GM12878 (cell line): ENCODE data around the gene REG1A. TPM values are rescaled to one million over a fixed set of nuclear protein-coding genes. Genes with fewer than 3 reads are reported as not detected.

Source experiments
- ATAC-seq: fragments of 200-7000 bp; cut with Tn5 transposase; 3 replicates; pipeline ENCODE4 v1.9.1; 2020; ENCODE audit warnings: mild to moderate bottlenecking, moderate library complexity
- BruUV-seq: library from RNA; stranded (reverse); fragments of 400-500 nt; replicated peaks from 2 replicates; lab custom pipeline; 2021; lab: Mats Ljungman, UMichigan
- CTCF ChIA-PET: fragments of 300-600 bp; sonication (Branson Sonifier 250); formaldehyde crosslinking; extraction: SDS; loops from one replicate; lab custom pipeline; 2021; ENCODE audit warnings: inconsistent platforms; lab: Yijun Ruan, JAX
- POLR2A ChIA-PET: fragments of 350-600 bp; formaldehyde crosslinking; extraction: SDS; loops from one replicate; lab custom pipeline; 2021; ENCODE audit warnings: inconsistent platforms; lab: Charles Lee
- RAD21 ChIA-PET: fragments of 300-600 bp; sonication (Branson Sonifier 250); formaldehyde crosslinking; loops from one replicate; lab custom pipeline; 2023; ENCODE audit warnings: antibody characterized with exemption; ENCODE audit not compliant: unreplicated experiment; lab: Charles Lee
- SMC1A ChIA-PET: fragments of 300-600 bp; sonication (Branson Sonifier 250); formaldehyde crosslinking; loops from one replicate; lab custom pipeline; 2023; ENCODE audit not compliant: unreplicated experiment, uncharacterized antibody; lab: Charles Lee
- DNase-seq: peaks from one replicate; pipeline ENCODE4 v3.0.0-alpha.2; 2011; ENCODE audit warnings: low read depth, low spot score
- FAIRE-seq: peaks from 3 replicates; lab custom pipeline; 2011; peaks lifted over from hg19 to GRCh38; lab: Jason Lieb, UNC
- H2AFZ ChIP-seq: 2 replicates; pipeline ENCODE4 v1.6.0; 2011; ENCODE audit warnings: low read depth, low read length, control low read depth; ENCODE audit not compliant: control insufficient read depth
- H3K27ac ChIP-seq: 2 replicates; pipeline ENCODE4 v1.5.1; 2011; ENCODE audit warnings: control low read depth; ENCODE audit not compliant: control insufficient read depth, insufficient read depth
- H3K27me3 ChIP-seq, 2 experiments: replicated peaks in 1 of 2; 2 replicates each; pipeline versions ENCODE4 v1.6.0 to v1.6.1; 2011; ENCODE audit warnings: low read length in 1 of 2; ENCODE audit not compliant: control insufficient read depth in 2 of 2, insufficient read depth in 2 of 2
- H3K36me3 ChIP-seq, 2 experiments: 2 replicates each; pipeline ENCODE4 v1.5.1; 2011; ENCODE audit warnings: low read length in 1 of 2; ENCODE audit not compliant: control insufficient read depth in 2 of 2, insufficient read depth in 2 of 2
- H3K4me1 ChIP-seq: 2 replicates; pipeline ENCODE4 v1.6.1; 2011; ENCODE audit warnings: mild to moderate bottlenecking, low read length, moderate library complexity, mixed read lengths; ENCODE audit not compliant: control insufficient read depth, insufficient read depth
- H3K4me2 ChIP-seq: 2 replicates; pipeline ENCODE4 v1.6.0; 2011; ENCODE audit warnings: control low read depth; ENCODE audit not compliant: control insufficient read depth, insufficient read depth
- H3K4me3 ChIP-seq: fragments of 200-600 bp; sonication (generic); 2 replicates; pipeline ENCODE4 v1.5.1; 2016
- H3K79me2 ChIP-seq: 2 replicates; pipeline ENCODE4 v1.6.0; 2011; ENCODE audit warnings: low read length; ENCODE audit not compliant: control insufficient read depth, insufficient read depth
- H3K9ac ChIP-seq: 2 replicates; pipeline ENCODE4 v1.8.0; 2011; ENCODE audit warnings: low read length, control low read depth, mixed read lengths; ENCODE audit not compliant: control insufficient read depth, insufficient read depth
- H3K9me3 ChIP-seq: replicated peaks from 3 replicates; pipeline ENCODE4 v1.5.1; 2011; ENCODE audit warnings: mild to moderate bottlenecking, low read length; ENCODE audit not compliant: control insufficient read depth, insufficient read depth
- H4K20me1 ChIP-seq: 2 replicates; pipeline ENCODE4 v1.6.0; 2011; ENCODE audit not compliant: control insufficient read depth, insufficient read depth
- BHLHE40 ChIP-seq, 2 experiments: fragments of 450-650 bp in 1 of 2; IDR thresholded peaks; 2 replicates each; pipeline ENCODE4 v1.6.1; 2011 to 2017; ENCODE audit warnings: low read depth in 2 of 2, borderline replicate concordance in 1 of 2, improper control_type of control experiment in 1 of 2, low read length in 1 of 2, mild to moderate bottlenecking in 1 of 2
- CEBPB ChIP-seq, 2 experiments: fragments of 150-350 bp in 1 of 2; IDR thresholded peaks; 2 replicates each; pipeline ENCODE4 v1.6.1; 2012 to 2014; ENCODE audit warnings: low read depth in 2 of 2, low read length in 2 of 2, borderline replicate concordance in 1 of 2, inconsistent platforms in 1 of 2
- CHD4 ChIP-seq: fragments of 200-600 bp; sonication (generic); IDR thresholded peaks from 2 replicates; pipeline ENCODE4 v1.6.1; 2016; ENCODE audit warnings: mild to moderate bottlenecking
- E2F8 ChIP-seq: fragments of 450-650 bp; IDR thresholded peaks from 2 replicates; pipeline ENCODE4 v1.6.1; 2018; ENCODE audit warnings: mild to moderate bottlenecking, low read depth, moderate library complexity; ENCODE audit not compliant: partially characterized antibody
- E4F1 ChIP-seq: fragments of 450-650 bp; IDR thresholded peaks from 2 replicates; pipeline ENCODE4 v1.6.1; 2018; ENCODE audit warnings: borderline replicate concordance, mild to moderate bottlenecking; ENCODE audit not compliant: partially characterized antibody
- EP300 ChIP-seq, 2 experiments: fragments of 150-350 bp in 1 of 2; IDR thresholded peaks; 2 replicates each; pipeline ENCODE4 v1.6.1; 2011 to 2012; ENCODE audit warnings: low read depth in 2 of 2, low read length in 2 of 2, borderline replicate concordance in 1 of 2, improper control_type of control experiment in 1 of 2, inconsistent platforms in 1 of 2; ENCODE audit not compliant: control insufficient read depth in 1 of 2
- ZBTB33 ChIP-seq: fragments of 450-650 bp; IDR thresholded peaks from 2 replicates; pipeline ENCODE4 v1.6.1; 2017; ENCODE audit warnings: mild to moderate bottlenecking
- WGBS: methylation state at CpG from one replicate; pipeline ENCODE4 v1.1.6; 2016; ENCODE audit warnings: low lambda C conversion rate; ENCODE audit not compliant: insufficient replicate concordance, insufficient coverage; ENCODE audit errors: missing lambda C conversion rate; 5-methylcytosine and 5-hydroxymethylcytosine counted together
- in situ Hi-C: fragments of 300-500 bp; cut with MboI; formaldehyde crosslinking; loops from 9 replicates; pipeline ENCODE4 v1.14.3; 2018; ENCODE audit warnings: mixed read lengths
- intact Hi-C: fragments of 100-400 bp; cut with micrococcal nuclease; formaldehyde crosslinking; loops from one replicate; pipeline ENCODE4 v1.14.2; 2022; ENCODE audit not compliant: unreplicated experiment
- polyA plus RNA-seq, 11 experiments: library from polyadenylated mRNA; depleted of rRNA in 4 of 11; unstranded in 6 of 11; stranded (reverse) in 5 of 11; fragments of >200 nt; fragmentation: Nextera tagmentation in 4 of 11; fragmentation: Illumina TruSeq in 1 of 11; extraction: Ambion mirVana in 4 of 11; extraction: Trizol in 1 of 11; gene quantifications; 1 replicate in 1 of 11; 2 replicates in 10 of 11; pipeline versions ENCODE4 v1.2.1 to v1.2.3, GENCODE V29; 2011 to 2016; ENCODE audit warnings: inconsistent platforms in 2 of 11, missing spikeins in 2 of 11, low read depth in 1 of 11
- total RNA-seq, 4 experiments: library from RNA; depleted of rRNA in 3 of 4; stranded (reverse); fragments of >200 nt in 3 of 4; fragmentation: Illumina TruSeq in 1 of 4; extraction: Trizol in 1 of 4; gene quantifications; 2 replicates each; pipeline versions ENCODE4 v1.2.1 to v1.2.3, GENCODE V29; 2013 to 2021
- TF ChIP-seq, protein P1 (sequence below): fragments of 450-650 bp; IDR thresholded peaks from 2 replicates; pipeline ENCODE4 v1.6.1; 2017; ENCODE audit warnings: antibody characterized with exemption, mild to moderate bottlenecking, moderate library complexity

The REG1A gene
- total and polyA plus RNA-seq, 10 of the 15 experiments (the other 5 are each of a cell fraction or from before 2014, with no cell fraction given): 4.5 TPM; not detected in 9

GRCh38 chr2:79101024-79101423 lies 19.3 kb upstream of the REG1A start:
- H3K9ac ChIP-seq: no peak overlapping the region
- no TSS peak for BruUV-seq
- RAD21 ChIA-PET: no interaction called here

More at GRCh38 chr2:79101024-79101423, 19.3 kb upstream of the REG1A start:
- ChIA-PET SMC1A (no interaction called here), CTCF (no interaction called here), POLR2A (no interaction called here)
- no peaks in the 10 kb centered on the region for H3K27me3 ChIP-seq
- no peak for DNase-seq
- no peak overlapping the region for H2AFZ ChIP-seq
- in situ Hi-C loops: no loop called here
- H3K79me2 ChIP-seq: no peaks in the 10 kb centered on the region
- 2% methylated on average over 2 of the region's 2 CpGs for WGBS
- H4K20me1 ChIP-seq: no peaks in the 10 kb centered on the region
- TF ChIP-seq CEBPB (IDR thresholded peaks at IDR 0.05; ENCODE audit: borderline replicate concordance in 1 of 2, low read depth in 2 of 2, low read length in 2 of 2): no peak
- TF ChIP-seq EP300 (IDR thresholded peaks at IDR 0.05; ENCODE audit: borderline replicate concordance in 1 of 2, control insufficient read depth in 1 of 2, low read depth in 2 of 2, low read length in 2 of 2): no peak
- TF ChIP-seq, protein P1, sequence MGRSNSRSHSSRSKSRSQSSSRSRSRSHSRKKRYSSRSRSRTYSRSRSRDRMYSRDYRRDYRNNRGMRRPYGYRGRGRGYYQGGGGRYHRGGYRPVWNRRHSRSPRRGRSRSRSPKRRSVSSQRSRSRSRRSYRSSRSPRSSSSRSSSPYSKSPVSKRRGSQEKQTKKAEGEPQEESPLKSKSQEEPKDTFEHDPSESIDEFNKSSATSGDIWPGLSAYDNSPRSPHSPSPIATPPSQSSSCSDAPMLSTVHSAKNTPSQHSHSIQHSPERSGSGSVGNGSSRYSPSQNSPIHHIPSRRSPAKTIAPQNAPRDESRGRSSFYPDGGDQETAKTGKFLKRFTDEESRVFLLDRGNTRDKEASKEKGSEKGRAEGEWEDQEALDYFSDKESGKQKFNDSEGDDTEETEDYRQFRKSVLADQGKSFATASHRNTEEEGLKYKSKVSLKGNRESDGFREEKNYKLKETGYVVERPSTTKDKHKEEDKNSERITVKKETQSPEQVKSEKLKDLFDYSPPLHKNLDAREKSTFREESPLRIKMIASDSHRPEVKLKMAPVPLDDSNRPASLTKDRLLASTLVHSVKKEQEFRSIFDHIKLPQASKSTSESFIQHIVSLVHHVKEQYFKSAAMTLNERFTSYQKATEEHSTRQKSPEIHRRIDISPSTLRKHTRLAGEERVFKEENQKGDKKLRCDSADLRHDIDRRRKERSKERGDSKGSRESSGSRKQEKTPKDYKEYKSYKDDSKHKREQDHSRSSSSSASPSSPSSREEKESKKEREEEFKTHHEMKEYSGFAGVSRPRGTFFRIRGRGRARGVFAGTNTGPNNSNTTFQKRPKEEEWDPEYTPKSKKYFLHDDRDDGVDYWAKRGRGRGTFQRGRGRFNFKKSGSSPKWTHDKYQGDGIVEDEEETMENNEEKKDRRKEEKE: no peak
- TF ChIP-seq E4F1: no peak
- no peak for TF ChIP-seq E2F8
- no peak for TF ChIP-seq ZBTB33
- no peak for TF ChIP-seq BHLHE40 (IDR thresholded peaks at IDR 0.05; ENCODE audit: borderline replicate concordance in 1 of 2, low read depth in 2 of 2, low read length in 1 of 2)
- TF ChIP-seq CHD4: no peak
- no peak for FAIRE-seq
- no peak for ATAC-seq
- H3K4me1 ChIP-seq: no peaks in the 10 kb centered on the region
- H3K4me3 ChIP-seq: no peak overlapping the region
- H3K27ac ChIP-seq: no peak overlapping the region
- H3K36me3 ChIP-seq: no peaks in the 10 kb centered on the region
- no peak overlapping the region for H3K4me2 ChIP-seq
- H3K9me3 ChIP-seq: no peaks in the 10 kb centered on the region
- intact Hi-C loops: no loop called here
